Right cardiac atrium (tissue), 5 donors: ENCODE measurements around the gene MACROD2. TPM values are rescaled to one million over a fixed set of nuclear protein-coding genes. Genes with fewer than 3 reads are reported as not detected.

ENCODE experiments used
- ATAC-seq, 2 donors: fragments of 200-7000 bp; cut with Tn5 transposase; one replicate each; pipeline versions ENCODE4 v1.8.0 to v1.9.1; 2020; ENCODE audit warnings: moderate library complexity in 2 of 2, mild to moderate bottlenecking in 1 of 2
- DNase-seq, 3 donors: peaks; one replicate each; pipeline ENCODE4 v3.0.0-alpha.2; 2020
- H3K27ac ChIP-seq: one replicate; pipeline ENCODE4 v1.5.1; 2013; ENCODE audit warnings: mild to moderate bottlenecking, low read length, control low read depth, moderate library complexity
- H3K27me3 ChIP-seq: one replicate; pipeline ENCODE4 v1.6.1; 2013; ENCODE audit not compliant: control insufficient read depth, insufficient read depth
- H3K4me1 ChIP-seq: one replicate; pipeline ENCODE4 v1.6.1; 2013; ENCODE audit warnings: low read length; ENCODE audit not compliant: control insufficient read depth, insufficient read depth
- H3K4me3 ChIP-seq: one replicate; pipeline ENCODE4 v1.5.1; 2013; ENCODE audit warnings: low read length, control low read depth
- H3K9me3 ChIP-seq: one replicate; pipeline ENCODE4 v1.6.1; 2013; ENCODE audit warnings: low read length; ENCODE audit not compliant: control insufficient read depth
- WGBS: extraction: QIAGEN DNeasy Blood & Tissue Kit; methylation state at CpG from one replicate; pipeline ENCODE4 v1.1.7; 2013; 5-methylcytosine and 5-hydroxymethylcytosine counted together
- intact Hi-C, 4 donors: fragments of 100-400 bp; cut with DNase I; formaldehyde crosslinking; loops; one replicate each; pipeline versions ENCODE4 v1.11.0 to v1.14.0; 2022 to 2023
- polyA plus RNA-seq: library from polyadenylated mRNA; stranded (reverse); fragments of 200-250 nt; gene quantifications from one replicate; pipeline ENCODE4 v1.2.3, GENCODE V29; 2013
- total RNA-seq, 4 donors: library from RNA; stranded (reverse); fragmentation: NEBNext Ultra II Directional; extraction: Animal tissue kit (Norgen Biotek cat#: 25700); gene quantifications; one replicate each; pipeline ENCODE4 v1.2.1, GENCODE V29; 2021
- donor health status: healthy with polysubstance abuse.
- donor health status: DM: no; HTN: yes; CAD: no.
- donor health status: DM: no; HTN: no; CAD: no.
- donor health status: DM: no; HTN: yes; CAD: no; lungs with severe emphysema.
- donor health status: DM: yes; HTN: yes; CAD: no.

MACROD2 gene
- total and polyA plus RNA-seq, 5 donors: 0.61 to 4.4 (median 2.4) TPM

- DNase-seq: no peak
- ATAC-seq: no peak
- Histone ChIP-seq H3K27ac (no peak overlapping the region), H3K4me1 (no peaks in the 10 kb centered on the region), H3K27me3 (no peaks in the 10 kb centered on the region), H3K4me3 (no peak overlapping the region), H3K9me3 (no peaks in the 10 kb centered on the region)
- intact Hi-C loops: no loop called here
- WGBS: 72% methylated on average over 3 of the region's 3 CpGs
These were observed 118.9 kb downstream of the MACROD2 start for GRCh38 chr20:14114065-14114704.

GRCh38 chr20:14116037-14116436, 120.7 kb downstream of the MACROD2 start:
- ATAC-seq (no peak), DNase-seq (no peak)
- intact Hi-C loops: no loop called here
- no peaks in the 10 kb centered on the region for H3K4me1 ChIP-seq
- no peaks in the 10 kb centered on the region for H3K9me3 ChIP-seq
- no peak overlapping the region for H3K27ac ChIP-seq
- no peaks in the 10 kb centered on the region for H3K27me3 ChIP-seq
- no peak overlapping the region for H3K4me3 ChIP-seq
- WGBS: 92% methylated on average over 6 of the region's 6 CpGs

GRCh38 chr20:14117768-14118167, 122.5 kb downstream of the MACROD2 start:
- ATAC-seq (no peak), DNase-seq (no peak)
- Histone ChIP-seq H3K4me3 (no peak overlapping the region), H3K27me3 (no peaks in the 10 kb centered on the region), H3K4me1 (no peaks in the 10 kb centered on the region), H3K27ac (no peak overlapping the region), H3K9me3 (no peaks in the 10 kb centered on the region)
- intact Hi-C loops: no loop called here
- 73% methylated on average over 2 of the region's 2 CpGs for WGBS

GRCh38 chr20:14126856-14127255, 131.5 kb downstream of the MACROD2 start:
- no peak overlapping the region for H3K4me3 ChIP-seq
- H3K9me3 ChIP-seq: no peaks in the 10 kb centered on the region
- WGBS: 40% methylated on average over 2 of the region's 2 CpGs
- no peak for DNase-seq
- H3K4me1 ChIP-seq: no peaks in the 10 kb centered on the region
- no peaks in the 10 kb centered on the region for H3K27me3 ChIP-seq
- H3K27ac ChIP-seq: no peak overlapping the region
- intact Hi-C loops: no loop called here
- ATAC-seq: no peak

- Histone ChIP-seq H3K27me3 (no peaks in the 10 kb centered on the region), H3K9me3 (no peaks in the 10 kb centered on the region), H3K4me1 (no peaks in the 10 kb centered on the region), H3K4me3 (no peak overlapping the region), H3K27ac (no peak overlapping the region)
- DNase-seq: no peak
- no peak for ATAC-seq
- 60% methylated on average over 2 of the region's 2 CpGs for WGBS
- intact Hi-C loops: no loop called here
These were observed 132.4 kb downstream of the MACROD2 start for GRCh38 chr20:14127514-14128223.

- intact Hi-C loops: no loop called here
- no peak for ATAC-seq
- Histone ChIP-seq H3K27me3 (no peaks in the 10 kb centered on the region), H3K27ac (no peak overlapping the region), H3K4me3 (no peak overlapping the region), H3K4me1 (no peaks in the 10 kb centered on the region), H3K9me3 (no peaks in the 10 kb centered on the region)
- DNase-seq: no peak
- WGBS: 78% methylated on average over 3 of the region's 3 CpGs
These were observed 138.7 kb downstream of the MACROD2 start for GRCh38 chr20:14134004-14134403.

- ATAC-seq (peak; percentile 76 to 82), DNase-seq (peak in 2 of 3 donors; percentile 20 to 53)
- no peak overlapping the region for H3K4me3 ChIP-seq
- intact Hi-C loops: no loop called here
- H3K4me1 ChIP-seq: no peaks in the 10 kb centered on the region
- no peaks in the 10 kb centered on the region for H3K9me3 ChIP-seq
- 17% methylated on average over 5 of the region's 5 CpGs for WGBS
- H3K27me3 ChIP-seq: no peaks in the 10 kb centered on the region
- H3K27ac ChIP-seq: no peak overlapping the region
These were observed 146.9 kb downstream of the MACROD2 start for GRCh38 chr20:14142171-14142570.

- DNase-seq (no peak), ATAC-seq (peak in 1 of 2 donors; percentile 20)
- no peaks in the 10 kb centered on the region for H3K4me1 ChIP-seq
- no peaks in the 10 kb centered on the region for H3K27me3 ChIP-seq
- H3K4me3 ChIP-seq: no peak overlapping the region
- intact Hi-C loops: no loop called here
- no peaks in the 10 kb centered on the region for H3K9me3 ChIP-seq
- 28% methylated on average over 2 of the region's 2 CpGs for WGBS
- H3K27ac ChIP-seq: no peak overlapping the region
These were observed 147.8 kb downstream of the MACROD2 start for GRCh38 chr20:14142964-14143627.

- no peak for DNase-seq
- Histone ChIP-seq H3K4me3 (no peak overlapping the region), H3K9me3 (no peaks in the 10 kb centered on the region), H3K4me1 (no peaks in the 10 kb centered on the region), H3K27ac (no peak overlapping the region), H3K27me3 (no peaks in the 10 kb centered on the region)
- ATAC-seq: no peak
- WGBS: 55% methylated on average over 1 of the region's 1 CpG
- intact Hi-C loops: no loop called here
These were observed 152.7 kb downstream of the MACROD2 start for GRCh38 chr20:14148042-14148441.

GRCh38 chr20:14155361-14155760, 160.0 kb downstream of the MACROD2 start:
- Histone ChIP-seq H3K4me1 (no peaks in the 10 kb centered on the region), H3K4me3 (no peak overlapping the region), H3K27ac (no peak overlapping the region), H3K9me3 (no peaks in the 10 kb centered on the region), H3K27me3 (no peaks in the 10 kb centered on the region)
- no peak for ATAC-seq
- no peak for DNase-seq
- WGBS: 65% methylated on average over 2 of the region's 2 CpGs
- intact Hi-C loops: no loop called here

GRCh38 chr20:14178528-14178927, 183.2 kb downstream of the MACROD2 start:
- 70% methylated on average over 4 of the region's 4 CpGs for WGBS
- no peaks in the 10 kb centered on the region for H3K4me1 ChIP-seq
- H3K9me3 ChIP-seq: no peaks in the 10 kb centered on the region
- H3K27ac ChIP-seq: no peak overlapping the region
- no peak for DNase-seq
- H3K27me3 ChIP-seq: no peaks in the 10 kb centered on the region
- no peak for ATAC-seq
- H3K4me3 ChIP-seq: no peak overlapping the region
- intact Hi-C loops: no loop called here
